ENCODE measurements around the gene GALE.
A peak's percentile ranks its signal among the peaks of the same experiment; 100 is the strongest.
"Not testable (repeated sequence)": the region's sequence is repeated elsewhere in the genome, so short reads cannot be mapped to it uniquely, and the experiment has no call there.

Gene GALE

DNA sequence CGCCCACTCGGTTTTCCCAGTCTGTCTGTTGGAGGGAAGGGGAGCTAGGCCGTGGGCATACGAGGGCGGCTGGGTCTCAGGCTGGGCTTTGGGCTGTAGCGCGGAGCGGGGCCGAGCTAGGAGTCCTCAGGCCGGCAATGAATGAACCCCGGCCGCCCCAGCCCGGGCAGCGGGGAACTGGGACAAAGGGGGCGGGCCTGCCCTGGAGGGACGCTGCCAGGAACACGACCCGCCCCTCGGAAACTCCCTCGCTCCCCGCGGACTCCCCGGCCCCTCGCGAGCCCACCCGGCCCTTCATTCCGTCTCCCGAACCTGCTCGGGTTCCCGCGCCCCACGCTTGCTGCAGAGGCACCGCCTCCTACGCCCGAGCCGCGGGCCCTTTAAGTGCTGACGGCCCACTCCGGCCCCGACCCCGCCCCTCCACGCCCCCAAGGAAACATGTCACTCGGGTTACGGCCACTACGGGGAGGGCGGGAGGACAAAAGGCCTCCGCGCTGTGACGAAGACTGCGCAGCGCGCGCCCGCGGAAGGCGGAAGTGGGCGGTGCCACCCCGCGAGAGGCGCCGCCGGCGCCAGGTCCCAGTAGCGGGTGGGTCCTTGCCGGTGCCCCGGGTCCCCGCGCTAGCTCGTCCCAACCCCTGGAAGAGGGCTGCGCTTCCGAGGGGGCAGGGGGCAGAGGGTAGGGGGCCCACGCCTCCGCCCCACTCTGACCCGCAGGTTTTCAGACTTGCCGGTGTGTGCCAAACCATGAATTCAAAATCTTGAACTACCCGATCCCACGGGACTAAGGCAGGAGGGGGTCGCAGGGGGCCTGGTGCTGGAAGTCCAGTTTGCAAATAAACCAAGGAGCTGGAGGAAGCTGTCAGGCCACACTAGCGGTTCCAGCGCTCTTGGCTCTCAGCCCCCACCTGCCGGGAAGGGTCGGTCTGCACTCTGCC, at the start of gene GALE:
GALE (minus strand) TSS at position 355 of the 938 bp plus-strand sequence. CDS start 1,747 bp downstream, outside the sequence.
- DNase-seq (ENCODE audit: low spot score) (peak; percentile 90), FAIRE-seq (peak; percentile 17)

DNA sequence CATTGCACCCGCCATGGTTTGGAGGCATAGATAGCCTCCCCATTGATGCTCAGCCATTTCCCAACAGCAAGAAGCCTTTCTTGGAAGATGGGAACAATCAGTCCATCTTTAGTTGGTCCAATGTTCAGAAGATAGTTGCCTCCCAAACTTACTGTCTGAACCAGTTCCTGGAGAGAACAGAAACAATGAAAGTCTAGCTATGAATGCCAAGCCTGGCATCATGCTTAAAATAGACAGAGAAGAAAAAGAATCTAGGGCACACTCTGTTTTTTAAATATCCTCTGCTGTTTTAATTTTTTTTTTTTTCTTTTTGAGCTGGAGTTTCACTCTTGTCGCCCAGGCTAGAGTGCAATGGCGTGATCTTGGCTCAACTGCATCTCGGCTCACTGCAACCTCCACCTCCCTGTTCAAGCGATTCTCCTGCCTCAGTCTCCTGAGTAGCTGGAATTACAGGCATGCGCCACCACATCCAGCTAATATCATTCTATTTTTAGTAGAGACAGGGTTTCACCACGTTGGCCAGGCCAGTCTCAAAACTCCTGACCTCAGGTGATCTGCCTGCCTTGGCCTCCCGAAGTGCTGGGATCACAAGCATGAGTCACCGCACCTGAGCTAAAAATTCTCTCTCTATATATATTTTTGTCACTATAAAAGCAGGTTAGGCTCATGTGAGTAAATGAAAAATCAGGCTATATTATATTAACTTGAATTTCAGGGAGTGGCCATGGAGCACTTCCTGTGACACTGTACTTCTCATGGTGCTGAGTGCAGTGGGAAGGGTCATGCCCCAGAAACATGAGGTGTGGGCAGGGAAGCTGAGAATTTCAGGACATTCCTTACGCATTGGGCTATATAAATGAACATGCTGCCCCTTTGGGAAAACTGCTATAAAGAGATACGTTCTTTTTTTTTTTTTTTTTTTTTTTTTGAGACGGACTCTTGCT, 48.4 kb upstream of the GALE start:
- DNase-seq (ENCODE audit: low spot score) (no peak), FAIRE-seq (no peak)

DNA sequence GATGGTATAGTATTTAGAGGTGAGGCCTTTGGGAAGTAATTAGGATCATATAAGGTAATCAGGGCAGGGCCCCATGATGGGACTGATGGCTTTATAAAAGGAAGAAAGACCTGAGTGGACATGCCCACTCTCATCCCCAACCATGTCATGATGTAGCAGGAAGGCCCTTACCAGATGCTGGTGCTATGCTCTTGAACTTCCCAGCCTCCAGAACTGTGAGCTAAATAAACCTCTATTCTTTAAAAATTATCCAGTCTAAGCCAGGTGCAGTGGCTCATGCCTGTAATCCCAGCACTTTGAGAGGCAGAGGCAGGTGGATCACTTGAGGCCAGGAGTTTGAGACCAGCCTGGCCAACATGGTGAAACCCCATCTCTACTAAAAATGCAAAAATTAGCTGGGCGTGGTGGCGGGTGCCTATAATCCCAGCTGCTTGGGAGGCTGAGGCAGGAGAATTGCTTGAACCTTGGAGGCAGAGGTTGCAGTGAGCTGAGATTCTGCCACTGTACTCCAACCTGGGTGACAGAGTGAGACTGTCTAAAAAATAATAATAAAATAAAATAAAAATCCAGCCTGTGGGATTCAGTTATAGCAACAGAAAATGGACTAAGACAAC, 47.0 kb upstream of the GALE start:
- DNase-seq (ENCODE audit: low spot score); FAIRE-seq: not testable (repeated sequence)

DNA sequence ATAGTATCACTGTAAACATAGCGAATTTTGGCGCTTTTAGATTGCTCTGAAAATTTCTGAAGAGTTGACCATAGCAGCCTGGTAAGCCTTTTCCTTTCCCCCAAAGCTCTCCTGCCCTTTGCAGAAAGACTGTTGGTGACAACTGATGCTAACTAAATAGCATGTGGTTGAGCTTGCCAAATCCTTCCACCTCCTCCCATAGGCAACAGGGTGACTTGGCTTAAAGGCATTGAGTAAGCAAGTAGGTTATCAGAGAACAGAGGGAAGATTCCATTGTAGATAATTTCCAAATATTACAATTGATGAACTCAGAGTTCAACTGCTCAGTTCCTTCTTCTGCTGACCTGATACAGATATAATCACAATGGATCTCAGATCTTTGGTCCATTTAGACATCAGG, 44.6 kb upstream of the GALE start:
- FAIRE-seq (no peak), DNase-seq (ENCODE audit: low spot score) (no peak)

DNA sequence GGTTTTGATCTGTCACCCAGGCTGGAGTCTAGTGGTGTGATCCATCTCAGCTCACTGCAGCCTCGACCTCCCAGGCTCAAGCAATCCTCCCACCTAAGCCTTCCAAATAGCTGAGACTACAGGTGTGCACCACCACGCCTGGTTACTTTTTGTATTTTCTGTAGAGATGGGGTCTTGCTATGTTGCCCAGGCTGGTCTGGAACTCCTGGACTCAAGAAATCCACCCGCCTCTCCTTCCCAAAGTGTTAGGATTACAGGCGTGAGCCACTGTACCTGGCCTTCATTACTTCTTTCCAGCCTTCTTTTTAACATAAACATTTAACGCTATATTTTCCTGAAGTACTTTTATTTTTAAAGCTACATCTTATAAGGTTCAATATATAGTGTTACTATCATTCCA, 43.1 kb upstream of the GALE start:
- no peak for FAIRE-seq
- DNase-seq (ENCODE audit: low spot score): no peak

DNA sequence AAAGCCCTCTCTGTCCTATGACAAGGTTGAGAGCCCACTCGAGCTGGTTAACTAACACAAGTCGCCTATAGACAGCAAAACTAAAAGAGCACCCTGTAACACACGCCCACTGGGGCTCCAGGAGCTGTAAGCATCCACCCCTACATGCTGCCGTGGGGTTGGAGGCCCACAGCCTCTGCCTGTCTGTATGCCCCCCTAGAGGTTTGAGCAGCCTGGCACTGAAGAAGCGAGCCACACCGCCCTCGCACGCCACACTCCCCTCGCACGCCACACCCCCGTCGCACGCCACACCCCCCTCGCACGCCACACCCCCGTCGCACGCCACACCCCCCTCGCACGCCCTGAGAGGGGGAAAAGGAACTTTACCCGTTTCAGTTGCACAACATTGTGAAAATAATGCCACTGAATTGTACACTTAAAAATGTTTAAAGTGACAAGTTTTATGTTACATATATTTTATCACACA, 37.9 kb upstream of the GALE start:
- FAIRE-seq: no peak
- no peak for DNase-seq (ENCODE audit: low spot score)

DNA sequence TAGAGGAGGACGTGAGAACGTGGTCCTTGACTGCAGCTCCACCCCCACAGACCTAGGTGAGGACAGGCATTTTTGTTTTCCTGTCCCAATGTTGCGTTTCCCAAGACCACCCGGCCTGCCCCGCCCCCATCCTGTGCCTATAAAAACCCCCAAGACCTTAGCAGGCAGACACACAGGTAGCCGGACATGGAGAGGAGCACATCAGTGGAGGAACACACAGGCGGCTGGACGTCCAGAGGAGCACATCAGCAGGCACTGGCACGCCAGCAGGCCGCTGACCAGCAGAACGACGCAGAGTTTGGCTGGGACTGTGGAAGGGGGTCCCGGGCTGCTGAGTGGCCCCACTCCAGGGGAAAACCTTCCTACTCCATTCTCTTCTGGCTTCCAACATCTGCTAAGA, 37.4 kb upstream of the GALE start:
- FAIRE-seq: no peak
- DNase-seq (ENCODE audit: low spot score): no peak

DNA sequence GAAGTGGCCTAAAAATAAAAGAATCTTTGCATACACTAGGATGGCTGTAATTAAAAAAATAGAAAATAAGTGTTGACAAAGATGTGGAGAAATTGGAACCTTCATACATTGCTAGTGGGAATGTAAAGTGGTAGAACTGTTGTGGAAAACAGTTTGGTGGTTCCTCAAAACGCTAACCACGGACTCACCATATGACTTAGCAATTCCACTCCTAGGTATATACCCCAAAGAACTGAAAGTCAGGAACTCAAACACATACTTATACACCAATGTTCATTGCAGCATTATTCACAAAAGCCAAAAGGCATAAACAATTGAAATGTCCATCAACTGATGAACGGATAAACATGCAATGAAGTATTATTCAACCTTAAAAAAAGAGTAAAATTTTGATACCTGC, 35.5 kb upstream of the GALE start:
- no peak for DNase-seq (ENCODE audit: low spot score)
- no peak for FAIRE-seq

DNA sequence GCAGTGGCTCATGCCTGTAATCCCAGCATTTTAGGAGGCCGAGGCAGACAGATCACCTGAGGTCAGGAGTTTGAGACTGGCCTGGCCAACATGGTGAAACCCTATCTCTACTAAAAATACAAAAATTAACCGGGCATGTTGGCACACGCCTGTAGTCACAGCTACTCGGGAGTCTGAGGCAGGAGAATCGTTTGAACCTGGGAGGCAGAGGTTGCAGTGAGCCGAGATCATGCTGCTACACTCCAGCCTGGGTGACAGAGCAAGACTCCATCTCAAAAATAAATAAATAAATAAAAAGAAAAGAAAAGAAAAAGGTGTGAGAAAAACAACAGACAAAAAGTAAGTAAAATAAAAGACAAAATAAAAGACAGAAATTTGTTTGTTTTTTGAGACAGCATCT, 33.6 kb upstream of the GALE start:
- not testable (repeated sequence) for FAIRE-seq

DNA sequence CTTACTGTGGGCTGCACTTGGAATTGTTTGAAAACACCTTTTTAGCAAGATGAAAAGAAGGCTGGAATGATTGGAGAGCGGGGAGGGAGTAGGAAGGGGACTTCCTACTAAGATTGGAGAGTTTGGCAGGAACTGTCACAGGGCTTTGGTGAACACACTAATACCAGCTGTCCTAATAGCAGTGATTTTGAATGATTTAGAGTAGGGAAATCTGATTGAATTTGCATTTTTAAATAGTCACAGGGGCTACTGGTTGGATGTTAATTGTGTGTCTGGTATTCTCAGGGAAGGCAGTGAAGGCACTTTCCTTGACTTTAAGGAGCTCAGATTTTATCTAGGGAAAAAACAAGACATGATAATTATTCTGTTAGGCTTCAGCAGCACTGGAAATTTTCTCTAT, 27.2 kb upstream of the GALE start:
- FAIRE-seq: no peak
- DNase-seq (ENCODE audit: low spot score): no peak

More for the DNA sequence above, 33.6 kb upstream of the GALE start:
- not testable (repeated sequence) for DNase-seq (ENCODE audit: low spot score)

DNA sequence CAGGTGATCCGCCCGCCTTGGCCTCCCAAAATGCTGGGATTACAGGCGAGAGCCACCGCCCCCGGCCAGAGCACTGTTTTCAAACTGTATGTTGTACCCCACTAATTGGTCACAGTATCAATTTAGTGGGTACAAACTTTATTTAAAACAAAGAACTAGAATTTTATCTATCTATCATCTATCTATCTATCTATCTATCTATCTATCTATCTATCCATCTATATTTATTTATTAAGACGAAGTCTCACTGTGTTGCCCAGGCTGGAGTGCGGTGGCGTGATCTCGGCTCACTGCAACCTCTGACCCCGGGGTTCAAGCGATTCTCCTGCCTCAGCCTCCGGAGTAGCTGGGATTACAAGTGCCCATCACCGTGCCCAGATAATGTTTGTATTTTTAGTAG, 26.0 kb upstream of the GALE start:
- DNase-seq (ENCODE audit: low spot score); FAIRE-seq: not testable (repeated sequence)

DNA sequence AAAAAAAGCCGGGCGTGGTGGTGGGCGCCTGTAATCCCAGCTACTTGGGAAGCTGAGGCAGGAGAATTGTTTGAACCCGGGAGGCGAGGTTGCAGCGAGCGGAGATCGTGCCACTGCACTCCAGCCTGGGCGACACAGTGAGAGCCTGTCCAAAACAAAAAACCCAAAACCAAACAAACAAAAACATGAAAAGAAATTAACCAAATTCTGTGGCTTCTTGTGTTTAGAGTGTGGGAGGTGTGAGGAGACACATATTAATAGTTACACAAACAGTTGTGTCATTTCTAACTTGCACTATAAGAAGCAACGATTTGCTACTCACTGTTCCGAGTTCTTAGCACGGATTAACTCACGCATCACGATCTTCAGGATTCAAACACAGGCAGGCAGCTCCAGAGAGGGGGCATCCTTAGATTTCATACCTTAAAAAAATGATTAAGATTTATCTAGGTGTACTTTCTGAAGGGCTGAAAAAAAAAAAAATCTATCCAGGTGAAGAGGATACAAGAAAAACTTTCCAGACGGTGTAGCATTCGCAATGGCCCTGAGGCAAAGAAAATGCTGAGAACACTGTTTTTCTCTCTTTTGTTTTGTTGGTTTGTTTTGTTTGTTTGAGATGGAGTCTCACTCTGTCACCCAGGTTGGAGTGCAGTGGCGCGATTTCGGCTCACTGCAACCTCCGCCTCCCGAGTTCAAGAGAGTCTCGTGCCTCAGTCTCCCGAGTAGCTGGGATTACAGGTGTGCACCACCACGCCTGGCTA, 25.4 kb upstream of the GALE start:
- DNase-seq (ENCODE audit: low spot score) (no peak), FAIRE-seq (no peak)

DNA sequence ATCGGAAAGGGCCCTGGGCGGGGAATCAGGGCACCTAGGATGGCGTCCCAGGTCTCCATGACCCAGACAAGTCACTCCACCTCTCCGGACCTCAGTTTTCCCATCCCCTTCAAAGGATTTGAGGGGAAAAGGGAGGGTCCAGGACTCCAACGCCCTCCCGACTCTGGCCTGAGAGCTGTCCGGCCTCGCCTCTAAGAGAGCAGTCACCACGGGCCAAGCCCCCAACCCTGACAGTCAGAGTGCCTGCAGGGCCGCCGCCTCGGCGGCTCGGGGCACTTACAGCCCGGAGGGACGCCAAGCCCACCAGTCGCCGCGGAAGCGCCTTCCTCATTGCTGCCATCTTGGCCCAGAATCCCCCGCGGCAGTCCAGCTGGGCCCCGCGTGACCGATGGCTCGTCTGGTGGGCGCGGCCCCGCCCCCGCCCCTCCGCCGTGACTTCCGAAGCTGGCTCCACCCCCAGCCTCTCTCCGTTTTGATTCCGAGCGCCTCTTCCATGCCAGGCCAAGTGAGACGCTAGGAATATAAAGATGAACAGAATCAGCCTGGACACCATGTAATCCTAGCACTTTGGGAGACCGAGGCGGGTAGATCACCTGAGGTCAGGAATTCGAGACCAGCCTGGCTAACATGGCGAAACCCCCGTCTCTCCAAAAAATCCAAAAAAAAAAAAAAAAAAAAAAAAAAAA, 24.7 kb upstream of the GALE start, which contains the start of gene HMGCL:
HMGCL (minus strand) TSS at position 354 of the 686 bp plus-strand sequence; CDS start at position 340, 14 bp downstream.
- FAIRE-seq (peak; percentile 35), DNase-seq (ENCODE audit: low spot score) (peak; percentile 61)

DNA sequence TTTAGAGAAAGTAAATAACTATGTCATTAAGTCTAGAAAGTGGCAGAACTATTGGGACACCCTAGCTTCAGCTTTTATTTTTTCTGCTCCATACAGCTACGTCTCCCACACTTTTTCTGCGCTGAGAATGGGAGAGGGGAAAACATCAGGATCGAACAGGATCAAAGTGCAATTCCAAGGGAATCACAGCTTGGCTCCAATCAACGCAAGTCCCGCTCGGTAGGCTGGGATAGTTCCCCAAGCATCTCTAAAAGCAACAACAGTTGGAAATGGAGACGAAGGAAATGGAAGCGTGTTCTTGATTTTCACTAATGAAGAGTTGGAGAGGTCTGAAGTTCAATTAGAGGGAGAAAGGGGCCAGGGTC, 24.1 kb upstream of the GALE start:
- DNase-seq (ENCODE audit: low spot score): no peak
- no peak for FAIRE-seq

DNA sequence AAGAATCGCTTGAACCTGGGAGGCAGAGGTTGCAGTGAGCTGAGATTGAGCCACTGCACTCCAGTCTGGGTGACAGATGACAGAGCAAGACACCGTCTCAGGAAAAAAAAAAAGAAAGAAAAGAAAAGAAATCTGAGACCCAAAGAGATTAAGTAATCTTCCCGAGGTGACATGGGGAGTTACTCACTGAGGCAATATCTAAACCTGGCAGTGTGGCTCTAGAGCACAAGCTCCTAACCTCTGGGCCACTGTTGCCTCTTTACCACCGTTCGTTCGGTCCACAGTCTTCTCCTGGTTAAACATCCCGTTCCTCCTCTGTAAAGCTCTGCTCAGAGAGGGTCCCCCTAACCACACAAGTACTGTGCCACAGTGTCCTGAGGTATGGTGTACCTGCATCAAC, 23.2 kb upstream of the GALE start:
- FAIRE-seq (no peak), DNase-seq (ENCODE audit: low spot score) (no peak)

DNA sequence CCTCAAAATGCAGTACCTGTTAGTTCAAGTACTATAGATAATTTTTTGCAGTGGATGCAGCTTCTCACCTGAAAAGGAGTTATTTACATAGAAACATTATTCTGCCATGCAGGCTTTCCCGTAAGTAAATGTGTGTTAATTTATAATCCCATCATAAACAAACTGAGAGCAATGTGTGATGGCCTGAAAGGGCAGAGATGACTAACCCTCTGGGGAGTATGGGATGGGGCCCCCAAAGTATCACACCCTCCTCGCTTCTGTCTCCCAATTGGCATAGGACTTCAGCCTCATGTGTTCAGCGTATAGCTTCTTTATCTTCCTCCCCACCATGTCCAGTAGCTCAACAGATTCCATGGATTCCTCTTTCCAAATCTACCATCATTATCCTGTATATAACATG, 17.1 kb upstream of the GALE start:
- FAIRE-seq (no peak), DNase-seq (ENCODE audit: low spot score) (no peak)

DNA sequence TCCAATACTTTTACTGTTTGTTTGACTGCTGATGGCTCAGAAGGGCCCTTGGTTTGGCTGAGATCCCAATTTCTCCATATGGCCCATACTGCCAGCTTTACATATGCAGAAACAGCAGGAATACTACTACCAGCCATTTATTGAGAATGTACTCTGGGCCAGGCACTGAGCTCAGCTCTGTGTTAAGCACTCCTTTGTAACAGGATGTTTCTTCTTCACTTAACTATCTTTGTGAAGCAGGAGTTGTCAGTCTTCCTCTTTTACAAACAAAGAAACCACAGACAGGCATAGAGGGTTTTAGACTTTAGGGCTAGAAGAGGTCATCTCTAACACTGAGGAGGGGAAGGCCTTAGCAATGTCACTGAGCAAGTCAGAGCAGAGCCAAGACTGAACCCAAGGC, 16.4 kb upstream of the GALE start:
- FAIRE-seq (no peak), DNase-seq (ENCODE audit: low spot score) (no peak)

DNA sequence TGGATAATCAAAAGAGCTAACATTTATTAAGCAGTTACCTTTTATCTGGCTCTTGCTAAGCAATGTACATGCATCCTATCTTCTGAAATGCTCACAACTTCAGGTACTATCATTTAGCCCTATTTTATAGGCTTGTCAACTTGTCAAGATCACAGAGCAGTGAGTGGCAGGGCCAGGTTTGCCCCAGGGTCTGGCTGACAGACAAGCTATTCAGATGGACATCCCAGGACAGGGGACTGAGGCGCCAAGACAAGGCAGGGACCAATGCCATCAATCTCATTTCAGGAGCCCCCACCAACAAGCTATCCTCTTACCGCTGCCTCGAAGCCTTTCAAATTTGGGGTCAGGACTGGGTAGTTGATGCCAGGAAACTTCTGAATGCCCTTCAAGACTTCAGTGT, 15.8 kb upstream of the GALE start:
- FAIRE-seq: no peak
- DNase-seq (ENCODE audit: low spot score): no peak

DNA sequence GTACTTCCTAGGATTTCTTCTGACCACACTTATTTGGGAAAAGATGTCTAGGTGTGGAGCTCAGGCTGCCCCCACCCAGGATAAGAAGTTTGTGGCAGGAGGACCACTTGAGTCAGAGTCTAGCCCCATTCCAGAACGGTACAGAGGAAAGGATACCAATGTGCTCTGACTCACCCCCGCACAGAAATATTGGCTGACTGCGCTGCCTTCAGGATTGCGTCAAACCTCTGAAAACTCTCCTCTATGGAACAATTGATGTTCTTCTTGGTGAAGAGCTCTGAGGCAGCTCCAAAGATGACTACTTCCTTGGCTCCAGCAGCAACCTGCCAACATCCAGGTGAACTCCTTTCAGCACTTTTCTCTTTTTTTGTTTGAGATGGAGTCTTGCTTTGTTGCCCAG, 13.5 kb upstream of the GALE start:
- no peak for FAIRE-seq

More for the DNA sequence above, 13.5 kb upstream of the GALE start:
- DNase-seq (ENCODE audit: low spot score): no peak
